Measurements from ENCODE around the gene TNS3. TPM values are rescaled to one million over a fixed set of nuclear protein-coding genes. Genes with fewer than 3 reads are reported as not detected.
"Not testable (repeated sequence)": the region's sequence is repeated elsewhere in the genome, so short reads cannot be mapped to it uniquely, and the experiment has no call there.

The TNS3 gene
- polyA plus RNA-seq, 1 donor from 2014 or later: 12.5 TPM

GRCh38 chr7:47551668-47552440 lies 30.1 kb downstream of the TNS3 start:
- peak overlapping the region in 1 of 4 donors; percentile 38 for H3K4me3 Mint-ChIP-seq
- H3K4me1 Mint-ChIP-seq: peaks cover 26 to 41% (median 32%) of the 10 kb centered on the region in 3 donors
- peaks cover 0 to 2% (median 0%) of the 10 kb centered on the region in 3 donors for H3K9me3 Mint-ChIP-seq
- H3K27me3 Mint-ChIP-seq: no peaks in the 10 kb centered on the region
- peaks cover 6% of the 10 kb centered on the region for H3K36me3 Mint-ChIP-seq
- H3K27ac Mint-ChIP-seq: peak overlapping the region in 2 of 3 donors; percentile 46 to 64

DNA sequence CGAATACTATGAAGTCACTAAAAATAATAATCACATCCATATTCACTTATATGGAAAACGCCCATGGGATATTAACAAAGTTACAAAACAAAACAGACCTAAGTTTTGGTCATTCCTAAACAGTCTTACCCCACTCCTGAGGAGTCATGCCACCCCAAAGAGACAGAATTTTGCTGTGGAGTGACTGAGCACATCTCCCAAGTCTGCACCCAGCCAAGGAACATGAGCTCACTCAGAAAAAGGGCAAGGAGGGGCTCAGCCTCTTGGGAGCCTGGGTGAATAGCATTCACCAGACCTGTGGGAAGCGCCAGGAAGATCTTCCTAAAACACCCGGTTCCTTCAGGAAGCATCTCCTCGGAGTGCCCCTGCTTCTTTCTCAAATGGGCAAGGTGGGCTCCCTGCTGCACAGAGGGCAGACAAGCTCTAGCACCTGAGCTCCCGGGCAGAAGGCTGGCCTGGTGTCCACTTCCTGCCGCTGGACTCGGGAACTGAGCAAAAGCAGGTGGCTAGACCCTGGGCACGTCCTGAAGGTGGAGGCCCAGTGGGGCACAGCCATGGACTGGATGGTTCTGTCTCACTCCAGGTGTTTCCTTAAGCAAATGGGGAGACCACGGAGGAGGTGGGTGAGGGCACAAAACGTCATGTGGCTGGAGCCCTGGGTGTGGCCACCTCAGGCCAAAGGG lies 31.0 kb downstream of the TNS3 start:
- Mint-ChIP-seq H3K27ac (peak overlapping the region in 1 of 3 donors; percentile 64), H3K27me3 (no peaks in the 10 kb centered on the region), H3K36me3 (peaks cover 3% of the 10 kb centered on the region), H3K9me3 (peaks cover 0 to 2% (median 0%) of the 10 kb centered on the region in 3 donors), H3K4me3 (no peak overlapping the region), H3K4me1 (peaks cover 26 to 38% (median 32%) of the 10 kb centered on the region in 3 donors)

DNA sequence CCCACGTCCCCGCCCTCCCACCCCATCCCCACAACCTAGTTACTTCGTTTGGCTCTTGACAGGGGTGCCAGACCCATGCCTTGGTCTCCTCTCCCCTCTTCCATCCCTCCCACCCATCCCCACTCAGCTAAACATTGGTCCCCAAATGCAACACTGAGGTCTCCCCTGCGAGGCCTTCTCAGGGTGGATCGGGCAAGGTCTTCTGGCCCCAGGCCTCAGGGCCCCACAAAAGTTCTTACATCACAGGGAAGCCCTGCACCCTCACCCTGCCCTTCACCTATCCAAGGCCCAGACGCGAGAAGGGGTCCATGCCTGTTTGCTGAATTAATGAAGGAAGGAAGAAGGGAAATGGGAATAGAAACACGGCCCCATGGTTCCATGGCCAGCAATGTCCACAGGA lies 32.0 kb downstream of the TNS3 start:
- Mint-ChIP-seq H3K4me3 (no peak overlapping the region), H3K4me1 (peaks cover 26 to 38% (median 32%) of the 10 kb centered on the region in 3 donors), H3K27ac (no peak overlapping the region), H3K36me3 (no peaks in the 10 kb centered on the region), H3K9me3 (peaks cover 0 to 2% (median 0%) of the 10 kb centered on the region in 3 donors), H3K27me3 (no peaks in the 10 kb centered on the region)

- H3K36me3 Mint-ChIP-seq: no peaks in the 10 kb centered on the region
- H3K27me3 Mint-ChIP-seq: no peaks in the 10 kb centered on the region
- peaks cover 0 to 2% (median 0%) of the 10 kb centered on the region in 3 donors for H3K9me3 Mint-ChIP-seq
- no peak overlapping the region for H3K4me3 Mint-ChIP-seq
- H3K27ac Mint-ChIP-seq: peak overlapping the region in 1 of 3 donors; percentile 53
- peaks cover 30 to 40% (median 32%) of the 10 kb centered on the region in 3 donors for H3K4me1 Mint-ChIP-seq
Observed at GRCh38 chr7:47549397-47549796, 32.5 kb downstream of the TNS3 start.

GRCh38 chr7:47548546-47548945 lies 33.4 kb downstream of the TNS3 start:
- Mint-ChIP-seq H3K27ac (peak overlapping the region in 1 of 3 donors; percentile 71), H3K4me3 (no peak overlapping the region)

GRCh38 chr7:47546733-47547494 lies 35.0 kb downstream of the TNS3 start:
- Mint-ChIP-seq H3K4me3 (no peak overlapping the region), H3K27me3 (no peaks in the 10 kb centered on the region), H3K4me1 (peaks cover 19 to 37% (median 23%) of the 10 kb centered on the region in 3 donors), H3K9me3 (no peaks in the 10 kb centered on the region), H3K27ac (no peak overlapping the region), H3K36me3 (no peaks in the 10 kb centered on the region)

More at GRCh38 chr7:47548546-47548945, 33.4 kb downstream of the TNS3 start:
- Mint-ChIP-seq H3K36me3 (no peaks in the 10 kb centered on the region), H3K4me1 (peaks cover 33 to 45% (median 37%) of the 10 kb centered on the region in 3 donors), H3K9me3 (peaks cover 0 to 2% (median 0%) of the 10 kb centered on the region in 3 donors), H3K27me3 (no peaks in the 10 kb centered on the region)

DNA sequence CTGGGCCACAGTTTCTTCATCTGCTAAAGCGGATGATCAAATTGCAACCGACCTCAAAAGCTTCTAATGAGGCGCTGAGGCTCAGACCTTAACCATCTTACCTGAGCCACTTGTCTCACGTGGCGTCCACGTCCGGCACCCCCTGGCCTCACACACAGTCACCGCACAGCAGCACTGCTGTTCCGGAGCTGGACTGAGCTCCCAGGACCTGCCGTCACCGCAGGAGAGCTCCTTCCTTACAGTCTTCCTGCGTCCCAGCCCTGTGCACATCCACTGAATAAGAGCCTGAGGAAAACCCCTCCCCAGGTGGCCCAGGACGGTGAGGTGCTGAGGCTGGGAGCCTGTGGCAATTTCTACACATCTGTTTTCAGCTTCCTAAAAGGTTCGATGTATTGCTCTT lies 35.7 kb downstream of the TNS3 start:
- Mint-ChIP-seq H3K36me3 (no peaks in the 10 kb centered on the region), H3K27me3 (peaks cover 2% of the 10 kb centered on the region), H3K9me3 (no peaks in the 10 kb centered on the region), H3K27ac (no peak overlapping the region), H3K4me1 (peaks cover 18 to 31% (median 19%) of the 10 kb centered on the region in 3 donors), H3K4me3 (no peak overlapping the region)

DNA sequence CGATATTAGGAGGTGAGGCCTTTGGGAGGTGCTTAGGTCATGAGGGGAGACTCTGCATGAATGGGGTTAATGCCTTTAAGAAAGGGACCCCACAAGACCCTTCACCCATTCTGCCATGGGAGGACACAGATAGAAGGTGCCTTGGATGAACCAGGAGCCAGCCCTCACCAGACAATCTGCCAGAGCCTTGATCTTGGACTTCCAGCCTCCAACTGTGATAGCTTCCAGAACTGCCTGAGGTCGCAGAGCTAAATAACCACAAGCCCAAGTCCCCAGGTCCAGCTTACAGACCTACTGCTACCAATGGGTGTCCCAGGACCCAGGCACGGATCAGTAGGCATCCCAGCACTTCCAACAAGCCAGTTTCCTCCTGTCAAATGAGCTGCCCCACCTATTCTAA lies 37.5 kb downstream of the TNS3 start:
- Mint-ChIP-seq H3K27me3 (peaks cover 2% of the 10 kb centered on the region), H3K9me3 (no peaks in the 10 kb centered on the region), H3K4me3 (no peak overlapping the region), H3K4me1 (peaks cover 19 to 35% (median 24%) of the 10 kb centered on the region in 3 donors), H3K36me3 (peaks cover 2% of the 10 kb centered on the region), H3K27ac (peak overlapping the region in 1 of 3 donors; percentile 24)

DNA sequence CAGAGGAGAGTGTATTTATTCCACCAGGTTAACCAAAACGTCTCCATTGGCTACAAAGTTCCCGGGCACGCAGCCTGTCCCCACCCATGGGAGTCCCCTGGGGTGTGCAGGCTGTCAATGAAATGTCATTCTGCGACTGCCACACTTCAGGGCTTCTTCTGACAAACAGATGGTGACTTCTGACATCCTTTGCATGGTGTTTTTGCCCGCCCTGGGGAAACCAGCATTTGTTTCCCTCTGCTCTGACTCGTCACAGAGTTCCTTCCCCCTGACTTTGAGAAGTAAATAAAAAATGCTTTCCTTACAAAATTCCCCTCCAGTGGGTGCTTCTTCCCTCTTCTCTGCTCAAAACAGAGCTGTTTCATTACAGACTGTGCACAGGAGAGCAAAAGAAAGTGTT lies 38.2 kb downstream of the TNS3 start:
- Mint-ChIP-seq H3K9me3 (no peaks in the 10 kb centered on the region), H3K27ac (no peak overlapping the region), H3K4me1 (peaks cover 19 to 33% (median 24%) of the 10 kb centered on the region in 3 donors), H3K27me3 (peaks cover 2% of the 10 kb centered on the region), H3K36me3 (peaks cover 2% of the 10 kb centered on the region), H3K4me3 (peak overlapping the region in 3 of 4 donors; percentile 39 to 84 (median 61))

GRCh38 chr7:47543056-47543455 lies 38.9 kb downstream of the TNS3 start:
- Mint-ChIP-seq H3K36me3 (peaks cover 2% of the 10 kb centered on the region), H3K9me3 (no peaks in the 10 kb centered on the region), H3K27me3 (peaks cover 2% of the 10 kb centered on the region), H3K27ac (peak overlapping the region in 1 of 3 donors; percentile 71), H3K4me3 (no peak overlapping the region), H3K4me1 (peaks cover 19 to 32% (median 19%) of the 10 kb centered on the region in 3 donors)

DNA sequence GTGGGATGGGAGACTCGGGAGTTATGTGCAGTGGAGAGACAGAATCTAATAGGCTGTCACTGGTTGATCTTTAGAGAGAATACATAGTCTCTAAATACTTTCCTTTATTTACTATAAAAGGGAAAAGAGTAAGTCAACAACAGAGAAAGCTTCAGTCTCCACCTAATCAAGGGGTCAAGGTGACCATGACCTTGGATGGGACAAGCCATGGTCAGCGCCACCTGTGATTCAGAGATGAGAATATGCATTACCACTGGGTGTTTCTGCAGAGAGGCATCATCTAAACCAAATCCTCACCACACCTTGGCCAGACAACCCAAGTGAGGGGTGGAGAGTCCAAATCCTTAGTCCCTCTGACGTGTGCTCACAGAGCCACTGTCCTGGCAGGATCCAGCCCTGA lies 39.9 kb downstream of the TNS3 start:
- Mint-ChIP-seq H3K9me3 (no peaks in the 10 kb centered on the region), H3K4me3 (no peak overlapping the region), H3K4me1 (peaks cover 15 to 35% (median 19%) of the 10 kb centered on the region in 3 donors), H3K27me3 (peaks cover 3% of the 10 kb centered on the region), H3K36me3 (peaks cover 2% of the 10 kb centered on the region), H3K27ac (no peak overlapping the region)

DNA sequence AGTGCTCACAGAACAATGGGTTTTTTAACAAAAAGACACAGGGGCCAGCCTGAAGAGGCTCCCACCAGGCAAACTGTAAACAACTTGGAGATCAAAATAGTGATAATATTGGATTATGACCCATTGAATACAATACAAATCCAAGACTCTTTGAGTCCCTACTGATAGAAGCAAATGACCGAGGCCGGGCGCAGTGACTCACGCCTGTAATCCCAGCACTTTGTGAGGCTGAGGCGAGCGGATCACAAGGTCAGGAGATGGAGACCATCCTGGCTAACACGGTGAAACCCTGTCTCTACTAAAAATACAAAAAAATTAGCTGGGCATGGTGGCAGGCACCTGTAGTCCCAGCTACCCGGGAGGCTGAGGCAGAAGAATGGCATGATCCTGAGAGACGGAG lies 40.4 kb downstream of the TNS3 start:
- not testable (repeated sequence) for H3K27ac Mint-ChIP-seq

GRCh38 chr7:47540387-47541350 lies 41.2 kb downstream of the TNS3 start:
- peak overlapping the region in 1 of 3 donors; percentile 51 for H3K27ac Mint-ChIP-seq
- H3K9me3 Mint-ChIP-seq: no peaks in the 10 kb centered on the region
- peaks cover 3% of the 10 kb centered on the region for H3K27me3 Mint-ChIP-seq
- H3K4me1 Mint-ChIP-seq: peaks cover 15 to 34% (median 19%) of the 10 kb centered on the region in 3 donors
- peaks cover 2% of the 10 kb centered on the region for H3K36me3 Mint-ChIP-seq
- H3K4me3 Mint-ChIP-seq: peak overlapping the region in 1 of 4 donors; percentile 88

More for the DNA sequence above, 40.4 kb downstream of the TNS3 start:
- not testable (repeated sequence) for H3K4me3 Mint-ChIP-seq, H3K9me3 Mint-ChIP-seq, H3K36me3 Mint-ChIP-seq, H3K27me3 Mint-ChIP-seq
- peaks cover 15 to 37% (median 19%) of the 10 kb centered on the region in 3 donors for H3K4me1 Mint-ChIP-seq

- H3K4me3 Mint-ChIP-seq: no peak overlapping the region
Observed at GRCh38 chr7:47540053-47540386, 41.9 kb downstream of the TNS3 start.

More at GRCh38 chr7:47540053-47540386, 41.9 kb downstream of the TNS3 start:
- no peak overlapping the region for H3K27ac Mint-ChIP-seq
- H3K9me3 Mint-ChIP-seq: no peaks in the 10 kb centered on the region
- H3K36me3 Mint-ChIP-seq: peaks cover 2% of the 10 kb centered on the region
- H3K27me3 Mint-ChIP-seq: peaks cover 3% of the 10 kb centered on the region
- peaks cover 15 to 36% (median 23%) of the 10 kb centered on the region in 3 donors for H3K4me1 Mint-ChIP-seq

Data from IgD-negative memory B cell (primary cell).